DMS53 treated with DMSO at 0.1 percent for 48 hours (cell line): ENCODE results near the gene MYBPC3.

ENCODE experiments used
- DNase-seq: peaks from one replicate; lab custom pipeline; 2025; ENCODE audit not compliant: unreplicated experiment; lab: John Stamatoyannopoulos, UW

Gene MYBPC3

GRCh38 chr11:47352556-47352955, at the start of gene MYBPC3:
Gene MYBPC3 (minus strand): TSS chr11:47352702. CDS start chr11:47352647, 55 bp downstream.
- DNase-seq: no peak

GRCh38 chr11:47400768-47401279, 48.3 kb upstream of the MYBPC3 start:
- DNase-seq: no peak

GRCh38 chr11:47399860-47400767, 47.6 kb upstream of the MYBPC3 start:
- DNase-seq: no peak

GRCh38 chr11:47398551-47398950, 46.0 kb upstream of the MYBPC3 start:
- no peak for DNase-seq

- DNase-seq: no peak
Observed at GRCh38 chr11:47398011-47398410, 45.5 kb upstream of the MYBPC3 start.

- DNase-seq: no peak
Observed at GRCh38 chr11:47396049-47396320, 43.5 kb upstream of the MYBPC3 start.

- no peak for DNase-seq
Observed at GRCh38 chr11:47395223-47396048, 42.9 kb upstream of the MYBPC3 start.

GRCh38 chr11:47394322-47395222, 42.1 kb upstream of the MYBPC3 start:
- no peak for DNase-seq

GRCh38 chr11:47394050-47394321, 41.5 kb upstream of the MYBPC3 start:
- no peak for DNase-seq

GRCh38 chr11:47393163-47394049, 40.9 kb upstream of the MYBPC3 start:
- DNase-seq: no peak

GRCh38 chr11:47392546-47393162, 40.2 kb upstream of the MYBPC3 start:
- no peak for DNase-seq

GRCh38 chr11:47391711-47392432, 39.4 kb upstream of the MYBPC3 start:
- DNase-seq: no peak

- no peak for DNase-seq
Observed at GRCh38 chr11:47391077-47391583, 38.6 kb upstream of the MYBPC3 start.

- no peak for DNase-seq
Observed at GRCh38 chr11:47390422-47390760, 37.9 kb upstream of the MYBPC3 start.

GRCh38 chr11:47389577-47390421, 37.3 kb upstream of the MYBPC3 start:
- no peak for DNase-seq

GRCh38 chr11:47388697-47389576, 36.4 kb upstream of the MYBPC3 start:
- no peak for DNase-seq
